DMS 273 treated with DMSO at 0.1 percent for 48 hours (cell line): ENCODE results near the gene ABCD4.
A peak's percentile ranks its signal among the peaks of the same experiment; 100 is the strongest.

ENCODE experiments used
- DNase-seq: peaks from one replicate; lab custom pipeline; 2025; lab: John Stamatoyannopoulos, UW

The ABCD4 gene

DNA sequence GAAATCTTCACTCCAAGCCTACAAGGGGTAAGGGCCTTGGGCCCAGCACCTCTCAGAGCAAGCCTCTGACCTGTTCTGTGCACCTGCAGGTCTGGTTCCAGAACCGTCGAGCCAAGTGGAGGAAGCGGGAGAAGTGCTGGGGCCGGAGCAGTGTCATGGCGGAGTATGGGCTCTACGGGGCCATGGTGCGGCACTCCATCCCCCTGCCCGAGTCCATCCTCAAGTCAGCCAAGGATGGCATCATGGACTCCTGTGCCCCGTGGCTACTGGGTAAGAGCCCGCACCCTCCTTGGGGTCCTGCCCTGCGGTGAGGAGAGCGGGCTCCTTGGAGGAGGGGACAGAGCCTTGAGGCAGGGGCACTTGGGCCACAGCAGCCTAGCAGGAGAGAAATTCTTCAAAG lies 43.2 kb downstream of the ABCD4 start:
- no peak for DNase-seq

DNA sequence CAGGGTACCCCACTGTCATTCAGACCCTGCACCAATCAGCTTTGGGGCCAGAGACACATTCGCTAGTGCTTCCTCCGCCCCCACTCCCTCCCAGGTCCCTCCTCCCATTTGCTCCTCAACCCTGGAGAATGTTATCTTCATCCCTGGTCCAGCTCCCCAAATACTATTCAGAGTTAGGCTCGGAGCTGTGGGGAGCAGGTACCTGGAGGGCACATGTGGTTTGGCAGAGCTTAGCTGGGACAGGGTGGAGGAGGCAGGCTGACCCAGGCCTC lies 44.0 kb downstream of the ABCD4 start:
- DNase-seq: no peak

DNA sequence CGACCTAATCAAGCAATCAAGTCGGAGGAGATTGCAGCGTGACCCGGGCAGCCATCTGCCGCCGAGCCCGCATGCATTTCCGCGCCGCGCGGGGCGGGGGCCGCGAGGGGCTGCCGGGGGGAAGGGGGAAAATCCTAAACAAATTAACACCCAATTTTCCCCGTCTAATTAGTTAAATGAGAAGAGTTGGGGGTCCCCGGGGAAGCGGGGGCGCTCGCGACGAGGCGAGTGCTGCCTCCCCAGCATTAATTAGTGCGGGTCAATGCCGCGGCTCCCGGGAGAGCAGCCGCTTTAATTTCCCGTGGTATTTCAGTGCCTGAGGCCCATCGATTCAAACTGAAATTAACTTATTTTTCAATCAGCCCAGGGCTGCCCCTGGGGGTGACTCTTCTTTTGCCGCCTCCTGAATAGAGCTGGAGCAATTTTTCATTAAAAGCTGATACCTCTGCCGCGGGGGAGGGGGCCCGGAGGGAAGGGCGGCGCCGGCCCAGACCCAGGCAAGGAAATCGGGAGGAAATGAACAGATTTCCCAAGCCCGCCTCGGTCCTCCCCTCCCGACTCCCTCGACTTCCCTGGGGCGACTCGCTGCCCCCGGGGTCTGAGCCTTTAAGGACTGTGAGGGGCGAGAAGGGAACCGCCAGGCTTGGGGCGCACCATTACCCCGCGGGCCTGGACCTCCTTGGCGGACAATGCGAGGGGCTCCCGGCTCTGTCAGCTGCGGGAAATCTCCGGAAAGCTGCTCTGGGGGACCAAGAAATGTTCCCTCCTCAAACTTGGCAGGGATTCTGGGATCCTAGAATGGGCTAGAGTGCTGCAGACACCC lies 44.6 kb downstream of the ABCD4 start:
- no peak for DNase-seq

DNA sequence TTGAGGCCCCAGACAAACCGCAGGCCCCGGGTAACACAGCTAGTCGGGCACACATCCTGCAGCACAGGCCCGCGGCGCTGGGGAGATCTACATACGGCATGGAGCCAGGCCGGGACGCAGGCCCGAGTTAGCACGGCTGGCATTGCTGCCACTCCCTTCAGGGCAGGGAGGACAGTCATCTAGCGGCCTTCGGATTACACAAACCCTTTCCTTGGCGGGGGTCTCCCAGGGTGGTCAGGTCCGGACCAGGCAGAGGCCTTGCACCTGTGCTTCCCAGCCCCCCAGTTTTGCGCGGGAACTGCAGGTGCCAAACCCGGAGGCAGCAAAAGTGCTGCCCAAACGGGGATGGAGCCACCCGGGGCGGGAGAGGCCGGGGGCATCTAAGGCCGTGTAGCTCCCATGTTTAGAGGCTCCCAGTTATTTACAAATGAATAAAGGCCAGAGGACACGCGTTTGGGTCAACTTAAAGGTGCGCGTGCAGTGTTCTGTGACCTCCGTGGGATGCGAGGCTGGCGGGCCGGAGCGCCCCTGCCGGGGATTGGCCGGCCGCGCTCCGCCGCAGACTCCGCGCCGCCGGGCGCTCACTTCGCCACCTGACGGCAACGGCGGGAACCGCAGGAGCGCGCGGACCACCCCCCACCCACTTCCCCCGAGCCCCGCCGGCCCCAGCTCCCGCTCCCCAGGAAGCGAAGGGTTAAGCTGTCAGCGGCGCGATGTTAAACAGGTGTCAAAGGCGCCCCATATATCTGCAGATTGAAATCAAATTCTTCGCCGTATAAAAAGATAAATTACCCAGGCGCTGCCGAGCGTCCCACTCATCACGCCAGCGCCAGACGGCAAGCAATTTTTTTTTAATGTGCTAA lies 45.4 kb downstream of the ABCD4 start:
- peak; percentile 66 for DNase-seq

DNA sequence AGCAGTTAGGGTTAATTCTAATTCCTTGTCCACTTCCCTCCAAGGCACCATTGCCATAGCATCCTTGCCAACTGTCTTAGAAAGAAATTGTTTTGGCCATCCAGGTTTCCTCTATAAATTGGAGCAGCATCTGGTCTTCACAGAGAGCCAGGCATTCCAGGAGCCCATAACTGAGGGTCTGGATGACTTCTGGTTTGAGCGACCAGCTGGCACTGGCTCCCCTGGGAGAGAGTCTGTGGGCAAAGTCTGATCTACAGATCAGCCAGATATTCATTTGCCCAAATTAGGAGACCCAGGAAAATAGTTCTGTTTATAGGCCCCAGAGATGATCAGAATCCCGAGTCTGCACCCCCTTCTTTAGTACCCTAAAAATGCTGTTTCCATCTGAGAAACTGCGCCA lies 47.5 kb downstream of the ABCD4 start:
- DNase-seq: peak; percentile 79

GRCh38 chr14:74249433-74250375 lies 53.0 kb downstream of the ABCD4 start:
- DNase-seq: no peak

DNA sequence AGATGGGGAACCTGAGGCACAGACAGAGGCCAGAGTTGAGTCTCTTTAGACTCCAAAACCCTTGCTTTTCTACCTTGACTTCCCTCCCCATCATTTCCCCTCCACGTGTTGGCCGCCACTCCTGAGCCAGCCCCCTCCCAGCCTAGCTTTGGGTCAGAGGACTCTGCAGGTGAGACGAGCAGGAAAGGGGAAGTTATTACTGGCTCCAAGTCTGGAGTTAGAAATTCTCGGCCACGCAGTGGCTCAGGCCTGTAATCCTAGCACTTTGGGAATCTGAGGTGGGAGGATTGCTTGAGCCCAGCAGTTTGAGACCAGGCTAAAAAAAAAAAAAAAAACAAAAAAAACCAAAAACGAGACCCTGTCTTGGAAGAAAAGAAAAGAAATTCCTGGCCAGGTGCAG lies 54.7 kb downstream of the ABCD4 start:
- DNase-seq: no peak

DNA sequence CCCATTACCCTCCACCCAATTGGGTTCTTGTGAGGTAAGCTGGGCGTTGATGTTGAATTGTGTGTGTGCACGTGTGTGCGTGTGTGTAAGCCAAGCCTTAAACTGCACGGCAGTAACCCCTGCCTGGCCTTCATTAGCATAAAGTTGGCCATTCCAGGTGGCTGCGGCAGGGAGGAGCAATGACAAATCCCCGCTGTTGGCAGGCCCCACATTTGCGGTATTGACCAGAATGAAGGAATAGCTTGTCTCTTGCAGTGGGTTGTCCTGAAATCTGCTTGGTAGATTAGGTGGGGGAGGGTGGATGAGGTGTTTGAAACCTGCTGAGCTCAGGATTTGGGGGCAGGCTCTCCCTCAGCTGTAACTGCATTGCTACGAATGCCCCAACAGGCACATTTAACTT lies 56.2 kb downstream of the ABCD4 start:
- no peak for DNase-seq

GRCh38 chr14:74245292-74245691 lies 57.4 kb downstream of the ABCD4 start:
- DNase-seq: no peak

GRCh38 chr14:74244115-74244514 lies 58.6 kb downstream of the ABCD4 start:
- no peak for DNase-seq

- no peak for DNase-seq
Measured at GRCh38 chr14:74243051-74243450, 59.7 kb downstream of the ABCD4 start.

GRCh38 chr14:74242780-74243042 lies 60.0 kb downstream of the ABCD4 start:
- no peak for DNase-seq

DNA sequence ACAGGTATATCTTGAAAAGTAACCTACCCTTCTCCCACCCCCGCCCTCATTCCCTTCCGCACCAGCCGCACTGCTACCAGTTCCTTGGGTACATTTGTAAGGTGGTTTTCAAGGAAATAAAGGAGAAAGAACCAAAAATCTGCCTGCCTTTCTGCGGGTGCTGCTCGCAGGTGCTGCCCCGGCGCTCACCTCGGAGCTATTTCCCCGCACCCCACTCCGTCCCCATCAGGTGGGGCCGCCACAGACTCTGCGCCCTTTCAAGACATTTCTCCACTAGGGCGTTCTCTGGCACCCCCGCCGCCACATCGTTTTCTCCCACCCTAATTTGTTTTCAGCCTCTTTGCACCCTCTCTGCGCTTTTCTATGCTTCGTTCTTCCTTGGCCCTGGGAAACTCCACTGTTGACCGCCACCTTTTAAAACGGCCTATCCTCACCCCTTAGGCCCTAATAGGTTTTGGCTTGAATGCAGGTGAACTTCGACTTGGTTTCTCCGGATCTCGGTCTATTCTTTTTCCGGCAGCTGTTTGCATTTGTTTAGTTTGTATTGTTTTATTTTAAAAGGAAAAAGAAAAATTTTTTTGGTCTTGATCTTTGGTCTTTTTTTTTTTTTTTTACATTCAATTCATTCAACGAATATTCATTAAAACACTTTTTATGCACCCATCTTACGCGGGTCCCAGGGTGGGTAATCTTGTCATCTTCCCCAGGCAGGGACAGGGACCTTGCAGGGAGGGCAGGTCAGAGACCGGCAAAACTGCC lies 60.5 kb downstream of the ABCD4 start:
- DNase-seq: no peak

GRCh38 chr14:74241652-74242017 lies 61.1 kb downstream of the ABCD4 start:
- DNase-seq: no peak

DNA sequence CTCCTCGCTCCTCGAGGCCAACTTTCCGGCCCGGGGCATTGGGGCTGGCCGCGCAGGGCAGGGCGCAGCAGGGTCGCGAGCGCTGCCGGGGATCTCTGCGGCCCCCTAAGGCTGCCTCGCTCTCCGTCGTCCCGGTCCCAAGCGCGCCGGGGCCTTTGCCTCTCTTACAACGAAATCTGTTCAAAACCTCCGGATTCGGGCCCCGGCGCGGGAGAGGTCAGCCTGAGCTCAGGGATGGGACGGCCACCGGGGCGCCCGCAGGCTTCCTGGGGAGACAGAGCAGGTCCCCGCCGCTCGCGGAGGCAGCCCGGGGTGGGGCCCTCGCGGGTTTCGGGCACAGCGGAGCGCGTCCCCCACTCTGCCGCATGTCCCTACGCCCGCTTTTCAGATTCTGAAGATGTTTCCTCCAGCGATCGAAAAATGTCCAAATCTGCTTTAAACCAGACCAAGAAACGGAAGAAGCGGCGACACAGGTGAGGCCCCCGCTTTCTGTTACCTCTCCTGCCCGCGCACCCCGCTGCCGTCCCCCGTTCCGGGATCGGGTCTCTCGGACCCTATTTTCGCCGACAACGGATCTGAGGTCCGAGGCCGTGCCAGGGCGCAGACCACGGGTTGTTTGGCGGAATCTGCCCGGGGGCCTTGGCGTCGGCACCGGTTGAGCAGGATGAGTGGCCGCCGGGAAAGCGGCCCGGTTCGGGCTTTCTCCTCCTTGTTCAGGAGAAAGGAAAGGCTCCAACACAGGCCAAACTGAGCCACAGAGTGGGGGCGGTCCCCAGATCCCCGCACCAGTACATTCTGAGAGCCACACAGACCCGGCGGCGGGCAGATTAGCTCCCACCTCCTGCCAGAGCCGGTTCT lies 61.7 kb downstream of the ABCD4 start:
- no peak for DNase-seq

DNA sequence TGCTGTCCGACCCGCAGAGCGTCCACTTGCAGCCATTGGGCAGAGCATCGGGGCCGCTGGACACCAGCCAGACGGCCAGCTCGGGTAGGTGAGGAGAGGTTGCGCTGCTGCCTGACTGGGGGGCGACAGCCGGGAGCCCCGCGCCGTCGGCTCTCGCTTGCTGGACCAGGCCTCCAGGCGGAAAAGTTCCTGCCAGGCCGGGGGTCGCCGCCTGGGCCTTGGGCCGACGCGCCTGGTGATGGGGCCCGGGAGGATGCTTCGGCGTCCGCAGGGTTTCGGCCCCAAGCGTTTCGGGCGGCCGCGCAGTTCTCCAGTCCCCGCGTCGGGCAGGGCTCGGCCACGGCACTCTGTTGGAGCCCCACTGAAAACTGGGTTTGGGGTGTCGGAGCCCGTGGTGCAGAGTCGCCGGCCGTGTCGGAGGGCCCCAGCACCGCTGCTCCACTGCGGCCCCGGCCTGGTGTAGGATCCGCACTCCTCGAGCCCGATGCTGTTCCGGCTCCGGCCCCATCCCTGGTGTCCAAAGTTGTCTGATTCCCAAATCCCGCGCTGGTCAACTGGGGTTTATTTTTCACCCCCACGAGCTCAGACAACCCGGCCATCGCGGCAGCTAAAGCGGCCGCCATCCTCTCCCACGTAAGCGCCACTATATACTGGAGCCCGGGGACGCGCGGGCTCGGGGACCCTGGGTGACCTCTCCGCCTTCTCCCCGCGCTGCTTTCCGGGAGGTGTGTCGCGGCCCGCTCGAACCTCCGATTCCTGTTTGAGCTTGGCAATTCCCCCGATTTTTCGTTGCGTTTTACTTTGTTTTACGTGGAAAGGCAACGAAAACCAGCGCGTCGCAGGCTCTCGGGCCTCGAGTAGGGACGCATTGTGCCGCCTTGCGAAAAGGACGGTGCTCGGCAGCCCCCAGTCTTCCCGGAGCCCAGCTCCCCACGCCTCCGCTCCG lies 62.6 kb downstream of the ABCD4 start:
- DNase-seq: no peak

DNA sequence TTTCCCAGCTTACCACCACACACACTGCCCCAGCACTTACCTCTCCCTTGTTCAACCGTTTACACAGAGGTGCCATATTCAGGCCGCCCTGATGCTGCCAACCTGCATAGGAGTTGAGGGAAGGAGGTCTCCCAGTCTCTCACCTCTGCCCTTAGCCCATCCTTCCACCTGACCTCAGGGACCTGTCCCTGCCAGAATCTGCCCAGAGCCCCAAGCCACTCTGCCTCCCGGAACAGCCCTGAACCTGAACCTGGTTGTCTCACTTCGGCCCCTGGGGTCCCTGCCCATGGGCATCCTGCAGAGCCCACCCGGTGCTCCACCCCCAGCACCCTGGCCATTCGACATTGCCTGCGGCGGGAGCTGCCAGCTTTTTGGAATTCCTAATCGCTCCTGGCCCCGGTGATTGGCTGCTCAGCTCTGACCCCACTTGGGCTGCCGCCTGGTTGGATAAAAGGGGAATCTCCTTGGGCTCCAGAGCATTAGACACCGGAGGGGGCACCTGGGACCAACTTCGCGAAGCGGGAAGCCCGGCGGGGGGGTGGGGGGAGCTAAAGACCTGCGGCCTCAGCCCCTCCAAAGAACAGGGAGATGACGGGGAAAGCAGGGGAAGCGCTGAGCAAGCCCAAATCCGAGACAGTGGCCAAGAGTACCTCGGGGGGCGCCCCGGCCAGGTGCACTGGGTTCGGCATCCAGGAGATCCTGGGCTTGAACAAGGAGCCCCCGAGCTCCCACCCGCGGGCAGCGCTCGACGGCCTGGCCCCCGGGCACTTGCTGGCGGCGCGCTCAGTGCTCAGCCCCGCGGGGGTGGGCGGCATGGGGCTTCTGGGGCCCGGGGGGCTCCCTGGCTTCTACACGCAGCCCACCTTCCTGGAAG lies 63.5 kb downstream of the ABCD4 start, which contains the start of gene VSX2:
TSS of gene VSX2 (plus strand) at position 476 of the 874 bp plus-strand sequence. CDS start at position 589, 113 bp downstream.
- DNase-seq: no peak

DNA sequence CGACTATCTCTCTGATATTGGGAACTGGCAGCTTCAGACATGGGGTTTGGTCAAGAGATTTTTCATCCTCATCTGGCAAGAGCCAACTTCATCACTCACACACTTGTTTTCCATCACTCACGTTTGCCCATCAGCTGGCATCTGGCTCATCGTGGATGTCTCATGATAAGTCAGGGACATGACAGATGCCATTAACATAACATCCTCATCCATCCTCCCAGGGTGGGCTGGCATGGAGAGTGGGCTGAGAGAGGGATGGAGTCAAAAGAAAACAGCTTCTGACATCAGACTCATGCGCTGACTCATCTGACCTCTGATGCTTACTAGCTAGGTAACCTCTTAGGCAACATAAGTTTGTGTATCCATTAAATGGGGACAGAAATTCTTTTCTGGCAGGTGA lies 65.3 kb downstream of the ABCD4 start:
- no peak for DNase-seq
